DND-41 (cell line): Measurements from ENCODE around the gene CYP2C9.
"Not testable (repeated sequence)": the region's sequence is repeated elsewhere in the genome, so short reads cannot be mapped to it uniquely, and the experiment has no call there.

Experiments
- EZH2 ChIP-seq: IDR thresholded peaks from 3 replicates; pipeline ENCODE4 v1.6.1; 2012; ENCODE audit warnings: borderline replicate concordance, low read depth, mild to moderate bottlenecking, moderate library complexity, low read length, inconsistent platforms; ENCODE audit not compliant: severe bottlenecking
- TF ChIP-seq, protein P1 (sequence below): IDR thresholded peaks from 2 replicates; pipeline ENCODE4 v1.5.1; 2012; ENCODE audit warnings: borderline replicate concordance, low read length, moderate library complexity, mild to moderate bottlenecking; ENCODE audit not compliant: poor library complexity, severe bottlenecking; ENCODE audit errors: extremely low read depth

DNA sequence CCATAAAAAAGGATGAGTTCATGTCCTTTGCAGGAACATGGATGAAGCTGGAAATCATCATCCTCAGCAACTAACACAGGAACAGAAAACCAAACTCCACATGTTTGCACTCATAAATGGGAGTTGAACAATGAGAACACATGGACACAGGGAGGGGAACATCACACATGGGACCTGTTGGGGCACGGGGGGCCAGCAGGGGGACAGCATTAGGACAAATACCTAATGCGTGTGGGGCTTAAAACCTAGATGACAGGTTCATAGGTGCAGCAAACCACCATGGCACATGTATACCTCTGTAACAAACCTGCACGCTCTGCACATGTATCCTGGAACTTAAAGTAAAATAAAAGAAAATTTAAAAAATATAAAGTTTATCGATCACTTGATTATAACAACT lies 7.7 kb downstream of the CYP2C9 start:
- TF ChIP-seq, protein P1, sequence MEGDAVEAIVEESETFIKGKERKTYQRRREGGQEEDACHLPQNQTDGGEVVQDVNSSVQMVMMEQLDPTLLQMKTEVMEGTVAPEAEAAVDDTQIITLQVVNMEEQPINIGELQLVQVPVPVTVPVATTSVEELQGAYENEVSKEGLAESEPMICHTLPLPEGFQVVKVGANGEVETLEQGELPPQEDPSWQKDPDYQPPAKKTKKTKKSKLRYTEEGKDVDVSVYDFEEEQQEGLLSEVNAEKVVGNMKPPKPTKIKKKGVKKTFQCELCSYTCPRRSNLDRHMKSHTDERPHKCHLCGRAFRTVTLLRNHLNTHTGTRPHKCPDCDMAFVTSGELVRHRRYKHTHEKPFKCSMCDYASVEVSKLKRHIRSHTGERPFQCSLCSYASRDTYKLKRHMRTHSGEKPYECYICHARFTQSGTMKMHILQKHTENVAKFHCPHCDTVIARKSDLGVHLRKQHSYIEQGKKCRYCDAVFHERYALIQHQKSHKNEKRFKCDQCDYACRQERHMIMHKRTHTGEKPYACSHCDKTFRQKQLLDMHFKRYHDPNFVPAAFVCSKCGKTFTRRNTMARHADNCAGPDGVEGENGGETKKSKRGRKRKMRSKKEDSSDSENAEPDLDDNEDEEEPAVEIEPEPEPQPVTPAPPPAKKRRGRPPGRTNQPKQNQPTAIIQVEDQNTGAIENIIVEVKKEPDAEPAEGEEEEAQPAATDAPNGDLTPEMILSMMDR, result not testable (repeated sequence)
- TF ChIP-seq EZH2, result not testable (repeated sequence)
